HUDEP-2 (cell line): ENCODE measurements around the gene PNCK.

ENCODE experiments used
- DNase-seq, 76 experiments: peaks; one replicate each; lab custom pipeline; 2025; ENCODE audit not compliant: unreplicated experiment in 76 of 76; lab: John Stamatoyannopoulos, UW

The PNCK gene

DNA sequence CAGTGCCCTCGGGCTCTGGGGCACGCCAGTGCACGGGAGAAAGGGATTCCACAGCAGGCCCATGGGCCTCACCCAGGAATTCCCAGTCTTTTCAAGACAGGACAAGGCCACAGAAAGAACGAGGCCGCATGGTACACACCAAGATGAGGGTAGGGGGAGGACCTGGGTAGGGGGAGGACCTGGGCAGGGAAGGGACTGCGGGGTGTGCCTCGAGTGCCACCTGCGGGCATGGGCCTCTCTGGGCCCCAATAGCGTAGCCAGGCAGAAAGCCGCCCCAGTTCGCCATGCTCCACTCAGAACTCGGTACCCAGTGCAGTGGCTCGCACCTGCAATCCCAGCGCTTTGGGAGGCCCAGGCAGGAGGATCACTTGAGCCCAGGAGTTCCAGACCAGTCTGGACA is 40.6 kb downstream of the PNCK start:
- no peak for DNase-seq

DNA sequence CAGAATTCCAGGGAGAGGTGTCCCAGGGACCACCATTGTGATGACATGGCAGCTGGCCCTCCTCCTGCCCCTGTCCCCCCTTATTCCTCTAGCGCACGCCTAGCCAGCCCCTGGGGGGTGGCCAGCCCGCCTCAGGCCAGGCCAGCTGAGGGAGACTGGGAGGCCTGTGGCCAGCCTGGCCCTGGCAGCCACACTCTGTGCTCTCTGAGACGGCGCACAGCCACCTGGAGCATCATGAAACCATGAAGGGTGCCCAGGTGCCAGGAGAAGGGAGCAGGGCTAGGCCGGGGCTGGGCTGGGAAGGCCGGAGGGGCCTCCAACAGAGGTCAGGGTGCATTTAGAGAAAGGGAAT is 41.0 kb downstream of the PNCK start:
- no peak for DNase-seq

DNA sequence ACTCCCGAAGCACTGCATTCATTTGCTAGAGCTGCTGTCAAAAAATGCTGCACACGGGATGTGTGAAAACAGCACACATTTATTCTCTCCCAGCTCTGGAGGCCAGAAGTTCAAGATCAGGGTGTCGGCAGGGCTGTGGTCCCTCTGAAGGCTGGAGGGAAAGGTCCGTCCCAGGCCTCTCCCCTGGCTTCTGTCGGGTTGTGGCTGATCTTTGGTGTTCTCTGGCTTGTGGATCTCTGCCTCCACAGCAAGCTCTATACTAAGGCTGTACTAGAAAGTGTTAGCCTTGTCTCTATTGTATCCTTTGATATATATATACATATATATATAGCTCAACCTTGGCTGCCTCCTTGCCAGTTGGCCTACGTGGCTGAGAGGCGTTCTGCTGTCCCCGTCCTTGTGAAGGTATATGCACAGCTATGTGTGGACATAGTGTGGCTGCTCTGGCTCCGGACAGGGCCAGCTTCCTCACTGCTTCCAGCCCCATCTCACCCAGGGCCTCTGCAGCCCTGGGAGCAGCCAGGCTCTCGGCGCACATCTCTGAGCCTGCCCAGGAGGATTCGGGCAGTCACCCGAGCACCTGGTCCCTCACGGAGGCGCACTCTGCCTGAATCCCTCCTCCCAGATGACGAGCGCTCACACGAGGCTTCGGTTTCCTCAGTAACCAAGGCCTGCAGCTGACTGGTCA is 41.6 kb downstream of the PNCK start:
- DNase-seq = no peak

DNA sequence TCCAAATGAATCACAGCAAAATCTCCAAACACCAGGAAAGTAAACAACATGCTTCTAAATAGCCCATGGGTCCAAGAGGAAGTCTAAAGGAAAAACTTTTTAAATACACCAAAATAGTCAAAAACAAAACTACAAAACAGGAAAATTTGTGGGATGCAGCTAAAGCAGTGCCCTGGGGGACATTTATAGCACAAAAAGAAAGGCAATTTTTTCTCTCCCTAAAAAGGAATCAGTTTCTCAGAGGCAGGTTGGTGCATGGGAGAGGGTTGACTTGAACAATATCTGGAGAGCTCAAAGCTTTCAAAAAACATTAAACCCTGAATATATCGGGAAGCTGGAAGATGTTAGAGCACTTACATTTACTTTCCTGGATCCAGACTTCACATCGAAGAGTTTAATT is 42.3 kb downstream of the PNCK start:
- DNase-seq = no peak

DNA sequence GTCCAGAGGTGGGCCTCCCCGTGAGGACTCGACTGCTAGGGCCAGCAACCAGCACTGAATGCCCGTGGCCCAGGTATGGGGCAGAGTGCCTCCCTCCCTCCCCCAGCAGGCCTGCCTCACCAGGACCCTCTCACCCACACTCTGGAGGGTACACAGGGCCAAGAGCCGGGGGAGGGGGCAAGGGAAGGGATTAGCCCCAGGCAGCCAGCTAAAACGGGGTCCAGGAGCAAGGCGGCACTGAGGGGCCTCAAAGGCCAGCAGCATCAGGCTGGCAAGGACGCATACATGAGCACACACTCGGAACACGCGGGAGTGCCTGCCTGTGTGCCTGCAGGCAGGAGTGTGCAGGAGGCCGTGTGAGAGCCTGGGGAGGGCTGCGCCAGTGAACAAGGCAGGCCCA is 44.9 kb downstream of the PNCK start:
- DNase-seq = no peak

DNA sequence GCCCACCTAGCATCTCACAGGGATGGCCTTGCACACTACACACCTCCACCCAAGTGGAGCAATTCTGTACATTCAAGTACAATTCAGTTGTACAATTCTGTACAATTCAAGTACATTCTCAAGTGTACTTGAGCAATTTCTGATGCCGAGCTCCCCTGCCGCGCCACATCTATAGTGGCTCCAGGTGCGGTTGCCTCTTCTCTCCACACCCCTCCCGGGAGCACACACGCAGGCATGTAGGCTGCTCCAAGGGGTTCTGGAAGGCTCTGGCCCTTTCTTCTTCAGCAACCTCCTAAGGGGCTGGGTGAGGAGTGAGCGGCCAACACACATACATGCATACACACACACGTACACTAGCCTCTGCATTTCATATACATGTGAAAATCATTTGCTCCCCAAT is 45.5 kb downstream of the PNCK start:
- no peak for DNase-seq

DNA sequence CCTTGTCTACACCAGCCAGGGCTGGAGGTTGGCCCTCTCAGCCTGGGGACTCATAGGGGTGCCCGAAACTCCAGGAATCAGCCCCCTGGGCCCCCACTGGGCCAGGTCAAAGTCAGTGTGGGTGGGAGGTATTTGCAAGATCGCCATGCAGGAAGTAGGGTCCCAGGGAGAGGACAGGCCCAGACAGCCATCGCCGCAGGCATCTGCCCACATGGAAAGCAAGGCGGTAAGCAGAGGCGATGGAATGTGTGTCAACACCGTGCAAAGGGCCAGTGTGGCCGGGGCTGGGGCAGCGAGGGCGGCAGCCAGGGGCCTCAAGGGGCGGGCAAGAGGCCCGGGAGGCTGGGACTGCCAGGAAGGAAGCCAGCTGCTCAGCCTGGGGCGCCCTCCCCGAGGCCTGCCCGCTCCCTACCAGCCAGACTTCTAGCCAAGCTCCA is 45.9 kb downstream of the PNCK start:
- no peak for DNase-seq

DNA sequence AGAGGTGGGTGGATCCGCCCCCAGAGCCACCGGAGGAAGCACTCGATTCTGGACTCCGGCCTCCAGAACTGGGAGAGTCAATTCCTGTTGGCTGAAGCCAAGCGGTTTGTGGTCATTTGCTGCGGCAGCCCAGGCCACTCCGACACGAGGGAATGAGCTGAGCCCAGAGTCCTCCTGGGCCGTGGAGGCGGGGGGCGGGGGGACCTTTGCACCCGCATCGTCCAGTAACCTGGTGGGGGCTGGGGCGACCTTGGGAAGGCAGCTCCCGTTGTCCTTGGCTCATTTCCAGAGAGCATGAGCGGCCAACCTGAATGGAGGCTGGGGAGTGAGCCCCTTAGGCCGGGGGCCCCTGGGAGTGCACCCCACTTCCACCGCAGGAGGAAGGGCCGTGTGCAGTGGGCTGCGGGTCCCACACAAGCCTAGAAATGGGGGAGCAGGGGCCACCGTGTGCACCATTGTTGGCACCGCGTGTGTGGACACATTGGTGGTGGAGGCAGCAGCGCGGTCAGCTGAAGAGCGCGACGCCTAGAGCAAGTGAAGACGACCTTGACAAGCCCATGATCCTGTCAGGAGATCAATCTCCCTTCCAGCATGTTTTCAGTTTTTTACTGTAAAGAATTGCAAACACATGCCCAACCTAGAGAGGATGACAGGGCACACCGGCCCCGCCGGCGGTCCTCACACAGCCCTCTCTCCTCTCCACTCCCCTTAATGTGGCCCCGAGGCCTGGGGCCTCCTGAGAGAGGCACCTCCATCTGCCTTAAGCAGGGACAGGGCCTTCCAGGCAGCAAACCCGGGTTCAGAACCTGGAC is 46.5 kb downstream of the PNCK start:
- DNase-seq = no peak

DNA sequence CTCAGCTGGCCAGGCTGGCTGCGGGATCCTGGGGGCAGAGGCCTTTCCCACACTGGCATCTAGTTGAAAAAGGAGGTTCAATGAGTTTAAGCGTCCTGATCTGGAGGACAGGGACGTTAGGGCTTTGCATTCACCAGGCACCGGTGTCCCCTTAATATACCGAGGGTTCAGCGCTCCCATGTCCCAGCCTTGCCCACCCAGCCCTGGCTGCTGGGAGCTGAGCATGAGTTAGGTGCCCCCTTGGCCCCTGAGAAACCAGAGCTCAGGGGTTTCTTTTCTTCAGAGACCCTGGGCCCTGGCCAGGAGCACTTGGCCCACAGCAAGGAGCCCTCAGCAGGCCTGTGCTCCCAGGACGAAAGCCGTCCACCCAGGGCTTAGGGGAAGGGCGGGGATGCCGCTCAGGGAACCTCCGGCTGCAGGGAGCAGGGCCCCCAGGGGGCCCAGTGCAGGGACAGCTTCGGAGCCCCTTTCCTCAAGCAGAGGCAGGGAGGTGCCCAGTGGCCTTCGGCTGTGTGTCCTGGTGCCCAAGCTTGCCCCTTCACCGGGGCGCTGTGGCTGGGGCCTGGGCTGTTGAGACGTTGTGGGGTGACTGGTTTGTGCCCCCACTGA is 47.5 kb downstream of the PNCK start:
- no peak for DNase-seq

DNA sequence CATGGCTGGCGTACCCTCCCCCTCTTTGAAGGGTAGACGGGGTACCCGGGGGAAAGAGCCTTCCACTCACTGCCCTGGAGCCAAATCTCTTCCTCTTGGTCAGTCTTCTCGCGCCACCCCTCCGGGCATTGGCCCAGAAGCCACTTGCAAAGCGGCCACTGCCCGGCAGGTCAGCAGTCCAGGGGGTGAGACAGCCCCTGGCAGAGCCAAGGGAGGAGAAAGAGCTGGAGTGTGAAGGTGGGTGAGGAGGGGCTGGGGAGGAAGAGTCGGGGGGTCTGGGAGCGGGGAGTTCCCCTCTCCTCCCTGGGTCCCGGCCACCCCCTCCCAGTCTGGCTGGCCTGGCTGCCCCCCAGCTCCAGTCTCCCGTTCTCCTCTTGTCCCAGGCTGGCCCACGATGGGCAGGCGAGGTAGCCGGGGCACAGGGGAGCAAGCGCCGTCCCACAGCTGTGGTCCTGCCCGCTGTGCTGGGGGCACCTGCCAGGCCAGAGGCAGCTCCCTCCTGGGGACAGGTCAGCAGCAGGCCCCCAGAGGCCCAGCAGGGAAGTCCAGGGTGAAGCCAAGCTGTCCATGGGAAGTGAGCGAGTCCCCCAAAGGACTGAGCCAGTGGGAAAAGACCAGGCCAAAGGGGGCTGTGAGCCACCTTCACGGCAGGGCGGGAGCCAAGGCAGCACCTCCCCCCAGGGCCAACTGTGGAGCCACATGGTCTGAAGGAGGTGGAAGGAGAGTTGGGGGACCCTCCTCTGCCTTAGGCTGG is 48.2 kb downstream of the PNCK start:
- no peak for DNase-seq

DNA sequence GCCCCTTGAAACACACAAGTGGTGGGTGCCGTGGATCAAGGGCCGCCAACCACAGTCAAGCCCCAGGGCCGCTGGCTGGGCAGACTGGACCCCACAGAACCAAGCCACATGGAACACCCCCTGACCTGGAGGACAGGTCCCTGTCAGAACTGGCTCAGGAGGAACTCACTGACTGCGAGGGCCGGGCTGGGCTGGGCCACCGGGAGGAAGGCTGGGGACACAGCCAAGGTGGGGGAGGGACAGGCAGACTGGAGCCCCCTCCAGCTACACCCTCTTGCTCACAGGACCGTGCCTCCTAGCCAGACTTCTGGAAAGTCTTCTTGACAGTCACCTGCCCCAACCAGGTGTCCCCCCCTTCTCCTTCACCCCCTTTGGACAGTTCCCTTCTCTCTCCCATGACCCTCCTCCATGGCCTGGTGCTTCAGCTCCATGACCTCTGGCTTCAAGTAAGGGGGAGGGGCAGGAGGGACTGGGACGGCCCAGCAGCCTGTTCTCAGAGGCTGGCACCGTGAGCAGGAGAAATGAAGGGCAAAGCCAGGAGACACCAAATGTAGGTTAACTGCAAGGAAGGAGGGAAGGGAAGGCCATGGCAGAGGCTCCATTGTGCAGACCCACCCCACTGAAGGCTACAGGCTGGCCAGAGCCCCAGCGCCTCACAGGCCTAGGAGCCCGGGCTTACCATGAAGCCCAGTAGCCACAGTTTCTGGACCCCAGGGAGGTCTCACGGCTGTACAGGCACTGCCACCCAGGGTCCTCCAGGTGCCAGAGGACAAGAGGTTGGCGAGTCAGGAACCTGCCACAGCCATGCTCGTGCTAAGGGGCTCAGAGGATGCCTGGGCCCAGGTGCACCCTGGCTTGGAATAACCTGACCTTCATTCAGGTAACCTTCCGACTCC is 49.2 kb downstream of the PNCK start:
- DNase-seq = no peak

DNA sequence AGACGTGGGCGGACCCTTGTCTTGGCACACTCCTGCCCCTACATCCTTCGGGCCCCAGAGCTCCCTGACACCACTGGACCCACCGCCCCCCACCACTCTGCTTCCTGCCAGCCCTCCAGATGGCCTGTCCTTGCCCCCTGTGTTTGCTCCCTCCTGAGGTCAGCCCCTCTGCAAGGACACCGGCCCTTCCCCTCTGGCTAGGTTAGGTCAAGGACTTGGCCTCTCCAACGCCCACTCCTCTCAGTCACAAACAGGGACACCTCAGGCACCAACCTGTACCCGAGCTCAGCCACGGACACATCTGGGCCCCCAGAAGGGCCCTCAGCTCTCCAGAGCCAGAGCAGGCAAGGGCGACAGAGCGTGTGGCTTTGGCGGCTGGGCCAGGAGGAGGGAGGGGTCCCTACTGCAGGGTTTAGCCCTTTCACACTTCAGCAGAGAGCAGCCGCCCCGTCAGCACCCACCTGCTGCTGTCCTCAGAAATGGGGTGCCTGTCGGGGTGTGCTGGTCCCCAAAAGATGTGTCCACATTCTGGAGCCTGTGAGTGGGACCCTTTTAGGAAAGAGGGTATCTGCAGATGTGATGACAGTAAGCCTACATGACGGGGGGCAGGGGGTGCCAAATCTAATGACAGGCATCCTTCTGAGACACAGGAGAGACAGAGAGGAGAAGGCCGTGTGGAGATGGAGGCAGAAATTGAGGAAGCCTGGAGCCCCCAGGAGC is 50.1 kb downstream of the PNCK start:
- DNase-seq = no peak

DNA sequence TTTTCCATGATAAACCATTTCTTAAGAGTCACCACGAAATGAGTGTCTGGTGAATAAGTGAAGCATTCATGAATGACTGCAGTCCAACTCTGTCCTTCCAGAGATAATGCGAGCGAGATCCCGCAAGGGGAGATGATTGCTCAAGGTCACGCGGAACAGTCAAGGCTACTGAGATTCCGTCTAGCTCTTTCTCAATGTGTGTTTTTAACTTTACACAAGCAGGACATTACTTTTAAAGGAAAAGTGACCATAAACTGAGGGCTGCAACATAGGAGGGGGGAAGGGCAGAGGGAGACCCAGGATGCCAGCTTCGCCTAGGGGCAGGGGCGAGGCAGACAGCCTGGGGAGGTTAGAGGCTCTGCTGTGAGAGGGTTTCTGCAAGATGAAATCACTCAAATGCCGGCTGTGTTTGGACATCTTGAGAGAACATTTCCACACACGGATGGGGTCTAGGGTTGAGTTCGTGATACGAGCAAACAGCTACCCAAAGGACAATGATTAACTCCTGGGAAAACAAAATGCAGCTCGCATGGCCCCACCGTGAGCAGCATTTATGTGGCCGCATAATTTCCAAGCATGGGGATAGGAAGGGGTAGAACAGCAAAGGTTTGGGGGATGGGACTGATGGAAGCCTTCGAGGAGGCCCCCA is 50.8 kb downstream of the PNCK start:
- no peak for DNase-seq

DNA sequence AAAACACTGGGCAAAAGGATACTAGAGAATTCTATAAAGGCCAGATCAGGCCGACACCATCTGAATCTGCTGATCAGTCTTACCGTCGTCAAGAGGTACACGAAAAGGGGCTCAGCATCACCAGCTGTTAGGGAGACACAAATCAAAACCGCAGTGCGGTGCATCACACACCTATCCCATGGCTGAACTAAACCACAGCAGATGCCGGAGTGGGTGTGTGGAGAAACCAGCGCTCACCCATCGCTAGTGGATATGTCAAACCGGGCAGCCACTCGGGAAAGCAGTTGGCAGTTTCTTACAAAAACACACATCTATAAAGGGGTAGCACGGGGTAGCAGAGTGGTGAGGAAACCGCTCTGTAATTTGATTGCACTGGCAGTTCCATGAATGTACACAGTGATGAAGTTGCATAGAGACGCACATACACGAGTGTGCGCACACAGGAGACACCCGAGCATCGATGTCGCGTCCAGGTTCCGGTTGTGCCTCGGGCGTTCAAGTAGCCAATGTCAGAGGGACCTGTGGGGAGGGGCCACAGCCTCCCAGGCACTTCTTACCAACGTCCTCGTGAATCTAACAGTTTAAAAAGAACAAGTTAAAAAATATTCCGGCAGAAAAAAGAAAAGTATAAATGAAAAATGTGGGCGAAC is 51.5 kb downstream of the PNCK start:
- DNase-seq = no peak

DNA sequence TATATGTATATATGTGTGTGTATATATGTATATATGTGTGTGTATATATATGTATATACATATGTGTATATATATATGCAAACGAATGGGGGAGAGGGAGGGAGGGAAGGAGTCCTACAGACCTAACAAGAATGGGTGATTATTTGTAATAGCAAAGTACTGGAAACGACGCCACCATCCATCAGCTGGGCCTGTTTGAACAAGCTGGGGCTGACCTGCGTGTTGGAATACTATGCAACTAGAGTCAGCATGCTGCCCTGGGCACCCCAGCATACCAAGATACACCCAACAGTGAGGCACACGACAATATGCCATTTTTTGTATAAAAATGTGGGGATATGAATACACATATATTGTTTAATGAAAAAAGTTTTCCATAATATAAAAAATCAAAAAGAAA is 53.0 kb downstream of the PNCK start:
- DNase-seq = no peak
